Measurements from ENCODE around the gene TTPAL.

Gene TTPAL

GRCh38 chr20:44533928-44534327 is 58.3 kb downstream of the TTPAL start:
- in situ Hi-C loops (cut with MboI; ENCODE audit: low pct_unique_long_range_greater_than_20kb, low sequenced_read_pairs, unreplicated experiment) = no loop called here
- no peak for TF ChIP-seq CTCF (IDR thresholded peaks at IDR 0.05; ENCODE audit: extremely low read depth, insufficient read depth, missing control alignments)
- DNase-seq (ENCODE audit: low spot score) = no peak

GRCh38 chr20:44536175-44536574 is 60.5 kb downstream of the TTPAL start:
- TF ChIP-seq CTCF (IDR thresholded peaks at IDR 0.05; ENCODE audit: extremely low read depth, insufficient read depth, missing control alignments) = no peak
- DNase-seq (ENCODE audit: low spot score) = no peak
- in situ Hi-C loops (cut with MboI; ENCODE audit: low pct_unique_long_range_greater_than_20kb, low sequenced_read_pairs, unreplicated experiment) = no loop called here

- no peak for DNase-seq (ENCODE audit: low spot score)
- in situ Hi-C loops (cut with MboI; ENCODE audit: low pct_unique_long_range_greater_than_20kb, low sequenced_read_pairs, unreplicated experiment) = no loop called here
- TF ChIP-seq CTCF (IDR thresholded peaks at IDR 0.05; ENCODE audit: extremely low read depth, insufficient read depth, missing control alignments) = no peak
Measured at GRCh38 chr20:44537993-44538392, 62.3 kb downstream of the TTPAL start.

- TF ChIP-seq CTCF (IDR thresholded peaks at IDR 0.05; ENCODE audit: extremely low read depth, insufficient read depth, missing control alignments) = no peak
- in situ Hi-C loops (cut with MboI; ENCODE audit: low pct_unique_long_range_greater_than_20kb, low sequenced_read_pairs, unreplicated experiment) = no loop called here
- DNase-seq (ENCODE audit: low spot score) = no peak
Measured at GRCh38 chr20:44540834-44541233, 65.2 kb downstream of the TTPAL start.

GRCh38 chr20:44541992-44542391 is 66.3 kb downstream of the TTPAL start:
- TF ChIP-seq CTCF (IDR thresholded peaks at IDR 0.05; ENCODE audit: extremely low read depth, insufficient read depth, missing control alignments) = no peak
- in situ Hi-C loops (cut with MboI; ENCODE audit: low pct_unique_long_range_greater_than_20kb, low sequenced_read_pairs, unreplicated experiment) = no loop called here
- no peak for DNase-seq (ENCODE audit: low spot score)

GRCh38 chr20:44542890-44543289 is 67.2 kb downstream of the TTPAL start:
- TF ChIP-seq CTCF (IDR thresholded peaks at IDR 0.05; ENCODE audit: extremely low read depth, insufficient read depth, missing control alignments) = no peak
- DNase-seq (ENCODE audit: low spot score) = no peak
- in situ Hi-C loops (cut with MboI; ENCODE audit: low pct_unique_long_range_greater_than_20kb, low sequenced_read_pairs, unreplicated experiment) = no loop called here

GRCh38 chr20:44543358-44543757 is 67.7 kb downstream of the TTPAL start:
- in situ Hi-C loops (cut with MboI; ENCODE audit: low pct_unique_long_range_greater_than_20kb, low sequenced_read_pairs, unreplicated experiment) = no loop called here
- DNase-seq (ENCODE audit: low spot score) = no peak
- no peak for TF ChIP-seq CTCF (IDR thresholded peaks at IDR 0.05; ENCODE audit: extremely low read depth, insufficient read depth, missing control alignments)

Measured in GM13977 (cell line).